NT2/D1 (cell line): ENCODE results near the gene TOM1.

Experiments
- YY1 ChIP-seq: IDR thresholded peaks from 2 replicates; pipeline ENCODE4 v1.6.1; 2011; ENCODE audit not compliant: insufficient read length, insufficient read depth
- ZNF274 ChIP-seq: IDR thresholded peaks from 2 replicates; pipeline ENCODE4 v1.6.1; 2011; ENCODE audit warnings: mild to moderate bottlenecking, low read depth, low read length

GRCh38 chr22:35367331-35367886, 67.7 kb downstream of the TOM1 start:
- TF ChIP-seq YY1 (no peak), ZNF274 (no peak)
